ENCODE results near the gene NUP214.

NUP214 gene

GRCh38 chr9:131255676-131256197, 130.4 kb downstream of the NUP214 start:
- DNase-seq (ENCODE audit: low read depth) = no peak
- TF ChIP-seq CTCF (conservative IDR thresholded peaks at IDR 0.05; ENCODE audit: low read length) = no peak
- peak overlapping the region; percentile 13; the same call in 1 of the 2 replicates for H3K4me3 ChIP-seq (ENCODE audit: low read length)

- DNase-seq (ENCODE audit: low read depth) = no peak
- H3K4me3 ChIP-seq (ENCODE audit: low read length) = no peak overlapping the region
- no peak for TF ChIP-seq CTCF (conservative IDR thresholded peaks at IDR 0.05; ENCODE audit: low read length)
Measured at GRCh38 chr9:131257266-131258025, 132.1 kb downstream of the NUP214 start.

DNA sequence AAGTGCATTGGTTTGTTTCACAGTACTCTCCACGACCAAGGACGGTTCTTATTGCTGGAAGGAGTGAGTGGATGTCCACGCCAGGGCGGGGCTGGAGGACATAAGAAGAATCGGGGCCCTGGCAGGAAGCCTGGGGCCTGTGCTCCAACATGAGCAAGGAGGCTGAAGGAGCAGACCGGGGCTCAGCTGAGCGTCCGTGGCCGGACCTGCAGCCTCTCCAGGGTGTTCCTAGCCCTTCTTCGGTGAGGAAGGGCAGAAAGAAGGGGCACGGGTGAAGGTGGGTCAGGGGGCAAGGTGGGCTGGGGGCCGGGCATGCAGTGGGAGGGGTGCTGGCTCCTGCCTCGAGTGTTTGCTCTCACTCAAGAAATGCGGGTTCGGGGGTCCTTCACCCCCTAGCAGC, 132.8 kb downstream of the NUP214 start:
- peak; percentile 36 for DNase-seq (ENCODE audit: low read depth)
- TF ChIP-seq CTCF (conservative IDR thresholded peaks at IDR 0.05; ENCODE audit: low read length) = no peak
- H3K4me3 ChIP-seq (ENCODE audit: low read length) = no peak overlapping the region

DNA sequence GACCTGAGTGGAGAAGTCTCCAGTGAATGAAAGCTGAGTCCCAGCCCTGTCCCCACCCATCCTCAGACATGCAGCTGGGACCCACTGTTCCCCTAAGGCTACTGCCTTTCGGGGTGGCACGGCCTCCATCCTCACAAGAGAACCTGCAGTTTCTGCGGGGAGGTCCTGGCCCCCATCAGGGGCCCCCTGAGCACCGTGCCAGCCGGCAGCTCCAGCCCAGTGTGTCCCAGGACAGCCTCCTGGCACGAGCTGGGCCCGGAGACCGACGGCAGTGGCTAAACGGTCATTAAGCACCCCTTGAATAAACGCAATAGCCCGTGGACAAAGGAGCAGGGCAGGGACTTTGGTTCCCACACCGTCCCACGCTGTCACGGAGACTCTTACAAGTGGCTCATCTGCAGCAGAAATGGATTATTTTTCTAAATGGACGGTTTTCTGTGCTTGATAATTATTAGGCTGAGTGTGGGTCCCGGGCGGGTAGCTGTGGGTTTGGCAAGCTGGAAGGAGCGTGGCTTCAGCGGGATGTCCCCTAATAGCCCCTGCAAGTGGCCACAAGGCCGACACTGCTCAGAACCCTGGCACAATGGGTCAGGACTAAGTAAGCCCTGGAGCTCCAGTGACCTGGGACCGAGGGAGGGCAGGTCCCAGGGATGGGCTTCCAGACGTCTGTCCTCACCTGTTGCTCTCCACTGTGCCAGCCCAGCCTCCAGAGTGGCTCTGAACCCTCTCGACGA, 133.5 kb downstream of the NUP214 start:
- no peak for TF ChIP-seq CTCF (conservative IDR thresholded peaks at IDR 0.05; ENCODE audit: low read length)
- DNase-seq (ENCODE audit: low read depth) = no peak
- H3K4me3 ChIP-seq (ENCODE audit: low read length) = no peak overlapping the region

GRCh38 chr9:131259432-131259898, 134.1 kb downstream of the NUP214 start:
- TF ChIP-seq CTCF (conservative IDR thresholded peaks at IDR 0.05; ENCODE audit: low read length) = no peak
- no peak for DNase-seq (ENCODE audit: low read depth)
- no peak overlapping the region for H3K4me3 ChIP-seq (ENCODE audit: low read length)

DNA sequence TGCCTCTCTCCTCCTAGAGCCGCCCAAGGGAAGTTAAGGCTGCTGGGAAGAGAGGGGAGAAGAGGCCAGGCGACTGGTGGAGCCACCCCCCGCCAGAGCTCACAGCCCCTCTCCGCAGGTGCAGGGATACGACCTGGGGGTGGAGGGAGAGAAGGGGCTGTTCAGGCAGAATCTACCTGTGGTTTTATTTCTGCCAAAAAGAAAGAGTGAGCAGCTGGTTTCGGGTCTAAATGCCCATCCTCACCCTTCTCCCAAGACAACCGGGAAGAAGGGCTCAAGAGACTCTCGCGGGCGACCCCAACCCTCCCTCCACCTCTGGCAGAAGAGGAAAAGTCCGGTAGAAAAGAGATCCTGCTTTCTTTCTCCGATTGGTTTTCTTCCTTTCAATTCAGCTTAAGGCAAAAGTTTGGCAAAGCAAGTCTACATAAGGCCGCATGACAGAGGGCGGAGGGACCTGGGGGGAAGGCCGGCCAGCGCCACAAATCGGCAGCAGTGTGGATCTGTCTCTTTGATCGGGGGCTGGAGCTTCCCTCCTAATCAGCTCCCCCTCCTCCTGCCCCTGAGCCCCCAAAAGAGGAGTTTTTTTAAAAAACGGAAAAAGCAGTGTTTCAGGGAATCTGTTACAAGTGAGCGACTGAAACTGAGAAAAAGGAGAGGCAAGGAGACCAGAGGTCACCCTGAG, 134.7 kb downstream of the NUP214 start:
- no peak for TF ChIP-seq CTCF (conservative IDR thresholded peaks at IDR 0.05; ENCODE audit: low read length)
- no peak overlapping the region for H3K4me3 ChIP-seq (ENCODE audit: low read length)
- DNase-seq (ENCODE audit: low read depth) = no peak

Data from AG10803 (cell line).